ENCODE results near the gene ATP5ME. TPM values are rescaled to one million over a fixed set of nuclear protein-coding genes. Genes with fewer than 3 reads are reported as not detected.

The ATP5ME gene
- polyA plus RNA-seq, 3 donors, result 163 to 397 (median 367) TPM

- TF ChIP-seq, protein P1, sequence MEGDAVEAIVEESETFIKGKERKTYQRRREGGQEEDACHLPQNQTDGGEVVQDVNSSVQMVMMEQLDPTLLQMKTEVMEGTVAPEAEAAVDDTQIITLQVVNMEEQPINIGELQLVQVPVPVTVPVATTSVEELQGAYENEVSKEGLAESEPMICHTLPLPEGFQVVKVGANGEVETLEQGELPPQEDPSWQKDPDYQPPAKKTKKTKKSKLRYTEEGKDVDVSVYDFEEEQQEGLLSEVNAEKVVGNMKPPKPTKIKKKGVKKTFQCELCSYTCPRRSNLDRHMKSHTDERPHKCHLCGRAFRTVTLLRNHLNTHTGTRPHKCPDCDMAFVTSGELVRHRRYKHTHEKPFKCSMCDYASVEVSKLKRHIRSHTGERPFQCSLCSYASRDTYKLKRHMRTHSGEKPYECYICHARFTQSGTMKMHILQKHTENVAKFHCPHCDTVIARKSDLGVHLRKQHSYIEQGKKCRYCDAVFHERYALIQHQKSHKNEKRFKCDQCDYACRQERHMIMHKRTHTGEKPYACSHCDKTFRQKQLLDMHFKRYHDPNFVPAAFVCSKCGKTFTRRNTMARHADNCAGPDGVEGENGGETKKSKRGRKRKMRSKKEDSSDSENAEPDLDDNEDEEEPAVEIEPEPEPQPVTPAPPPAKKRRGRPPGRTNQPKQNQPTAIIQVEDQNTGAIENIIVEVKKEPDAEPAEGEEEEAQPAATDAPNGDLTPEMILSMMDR (IDR thresholded peaks at IDR 0.05), result no peak
- 95% methylated on average over 11 of the region's 13 CpGs for WGBS (ENCODE audit: insufficient coverage)
- Histone ChIP-seq H3K4me3 (replicated peaks in 1 of 3; ENCODE audit: low read depth in 2 of 3, low read length in 3 of 3) (no peak overlapping the region), H3K9me3 (replicated peaks in 1 of 2; ENCODE audit: control insufficient read depth in 1 of 2, insufficient read depth in 1 of 2, low read length in 2 of 2) (no peaks in the 10 kb centered on the region), H4K20me1 (ENCODE audit: insufficient read depth, low read length) (peaks cover 26% of the 10 kb centered on the region), H3K27ac (ENCODE audit: low read depth in 1 of 2, low read length in 2 of 2) (no peak overlapping the region), H3K27me3 (ENCODE audit: control insufficient read depth in 2 of 2, insufficient read depth in 2 of 2, low read length in 2 of 2) (no peaks in the 10 kb centered on the region), H3K9ac (ENCODE audit: insufficient read depth, low read length, poor library complexity, severe bottlenecking) (no peak overlapping the region), H3K4me2 (replicated peaks; ENCODE audit: extremely low read depth, low read length, poor library complexity, severe bottlenecking) (no peak overlapping the region), H2AFZ (ENCODE audit: insufficient read depth, low read depth, low read length, poor library complexity, severe bottlenecking) (no peak overlapping the region), H3K36me3 (replicated peaks in 1 of 2; ENCODE audit: control insufficient read depth in 1 of 2, insufficient read depth in 2 of 2, low read length in 2 of 2) (no peaks in the 10 kb centered on the region), H3K4me1 (ENCODE audit: control insufficient read depth in 1 of 2, insufficient read depth in 2 of 2, low read length in 2 of 2) (peaks cover 30 to 40% of the 10 kb centered on the region in 2 donors), H3K79me2 (ENCODE audit: insufficient read depth, low read length) (peaks cover 8% of the 10 kb centered on the region)
- Mint-ChIP-seq H3K27me3 (ENCODE audit: low read depth in 3 of 3) (peaks cover 5 to 19% (median 10%) of the 10 kb centered on the region in 3 donors), H3K36me3 (peaks cover 0 to 8% of the 10 kb centered on the region in 2 donors), H3K4me1 (peaks cover 27% of the 10 kb centered on the region), H3K27ac (no peak overlapping the region), H3K4me3 (no peak overlapping the region), H3K9me3 (no peaks in the 10 kb centered on the region)
- intact Hi-C loops (cut with micrococcal nuclease), result loop anchor here in 1 of 2 donors (10.0 kb wide), 1 partner anchor 184 kb away; the partner anchor contains the start of genes PIGG and ZNF721
- DNase-seq, result no peak
These were observed 5.0 kb upstream of the ATP5ME start for GRCh38 chr4:679104-679481.

GRCh38 chr4:678331-679103, 4.4 kb upstream of the ATP5ME start:
- WGBS (ENCODE audit: insufficient coverage), result 93% methylated on average over 12 of the region's 14 CpGs
- H3K4me2 ChIP-seq (replicated peaks; ENCODE audit: extremely low read depth, low read length, poor library complexity, severe bottlenecking), result no peak overlapping the region
- peaks cover 27 to 37% of the 10 kb centered on the region in 2 donors for H3K4me1 ChIP-seq (ENCODE audit: control insufficient read depth in 1 of 2, insufficient read depth in 2 of 2, low read length in 2 of 2)
- H2AFZ ChIP-seq (ENCODE audit: insufficient read depth, low read depth, low read length, poor library complexity, severe bottlenecking), result no peak overlapping the region
- no peaks in the 10 kb centered on the region for H3K36me3 ChIP-seq (replicated peaks in 1 of 2; ENCODE audit: control insufficient read depth in 1 of 2, insufficient read depth in 2 of 2, low read length in 2 of 2)
- no peak overlapping the region for H3K4me3 ChIP-seq (replicated peaks in 1 of 3; ENCODE audit: low read depth in 2 of 3, low read length in 3 of 3)
- peaks cover 10% of the 10 kb centered on the region for H3K79me2 ChIP-seq (ENCODE audit: insufficient read depth, low read length)
- H3K9ac ChIP-seq (ENCODE audit: insufficient read depth, low read length, poor library complexity, severe bottlenecking), result no peak overlapping the region
- H4K20me1 ChIP-seq (ENCODE audit: insufficient read depth, low read length), result peaks cover 21% of the 10 kb centered on the region
- H3K36me3 Mint-ChIP-seq, result peaks cover 0 to 8% of the 10 kb centered on the region in 2 donors
- intact Hi-C loops (cut with micrococcal nuclease), result loop anchor here in 1 of 2 donors (10.0 kb wide), 1 partner anchor 184 kb away; the partner anchor contains the start of genes PIGG and ZNF721
- H3K27me3 ChIP-seq (ENCODE audit: control insufficient read depth in 2 of 2, insufficient read depth in 2 of 2, low read length in 2 of 2), result no peaks in the 10 kb centered on the region
- TF ChIP-seq, protein P1 (IDR thresholded peaks at IDR 0.05), result no peak
- H3K27me3 Mint-ChIP-seq (ENCODE audit: low read depth in 3 of 3), result peaks cover 5 to 19% (median 10%) of the 10 kb centered on the region in 3 donors
- peaks cover 24% of the 10 kb centered on the region for H3K4me1 Mint-ChIP-seq
- H3K9me3 Mint-ChIP-seq, result no peaks in the 10 kb centered on the region
- H3K27ac ChIP-seq (ENCODE audit: low read depth in 1 of 2, low read length in 2 of 2), result no peak overlapping the region
- no peak overlapping the region for H3K27ac Mint-ChIP-seq
- H3K9me3 ChIP-seq (replicated peaks in 1 of 2; ENCODE audit: control insufficient read depth in 1 of 2, insufficient read depth in 1 of 2, low read length in 2 of 2), result no peaks in the 10 kb centered on the region
- DNase-seq, result no peak
- H3K4me3 Mint-ChIP-seq, result no peak overlapping the region
